Stimulated activated CD8-positive, alpha-beta memory T cell treated with anti-CD3 and anti-CD28 coated beads, Interleukin-15, amount 100 ng/mL, for 24 hours (primary cell): ENCODE data around the gene SMG9.
"Not testable (repeated sequence)": the region's sequence is repeated elsewhere in the genome, so short reads cannot be mapped to it uniquely, and the experiment has no call there.

Experiments
- DNase-seq: peaks from one replicate; pipeline ENCODE4 v3.0.0-alpha.2; 2020; ENCODE audit warnings: low read depth

Gene SMG9

DNA sequence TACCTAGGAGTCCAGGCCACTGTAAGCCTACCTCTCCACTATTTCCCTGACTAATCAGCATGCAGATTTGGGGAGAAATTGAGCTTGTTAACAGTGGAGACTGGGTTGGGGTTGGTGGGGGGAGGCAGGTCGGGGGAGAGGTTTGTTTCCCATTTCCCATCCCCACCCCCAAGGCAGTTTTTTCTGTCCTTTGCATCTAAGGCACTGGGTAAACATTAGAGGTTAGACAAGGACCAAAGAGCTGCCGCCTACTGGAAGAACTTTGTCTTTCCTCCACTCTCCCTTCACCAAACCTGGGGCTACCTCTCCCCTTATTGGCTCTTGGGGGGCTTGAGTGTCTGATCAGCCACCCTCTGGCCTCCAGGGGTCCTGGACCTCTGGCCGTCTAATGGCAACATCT, 25.1 kb upstream of the SMG9 start:
- no peak for DNase-seq

- DNase-seq, result no peak
Observed at GRCh38 chr19:43779147-43779819, 24.5 kb upstream of the SMG9 start.

DNA sequence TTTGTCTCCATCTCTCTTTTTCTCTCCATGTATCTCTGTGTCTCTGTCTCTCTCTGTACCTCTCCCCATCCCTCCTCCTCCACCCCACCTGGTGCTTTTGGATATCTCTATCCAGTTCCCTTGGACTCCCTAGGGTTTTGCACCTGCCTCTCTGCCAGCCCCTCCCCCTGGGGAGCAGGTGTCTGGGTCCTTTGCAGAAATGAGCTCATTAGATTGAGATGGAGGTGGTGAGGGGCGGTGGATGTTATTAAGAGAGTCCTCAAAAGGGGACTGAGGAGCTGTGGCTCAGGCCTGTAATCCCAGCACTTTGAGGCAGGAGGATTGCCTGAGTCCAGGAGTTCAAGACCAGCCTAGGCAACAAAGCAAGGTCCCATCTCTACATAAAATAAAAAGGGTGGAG, 23.9 kb upstream of the SMG9 start:
- no peak for DNase-seq

GRCh38 chr19:43777163-43777695, 22.5 kb upstream of the SMG9 start:
- no peak for DNase-seq

- DNase-seq, result no peak
Observed at GRCh38 chr19:43776286-43776685, 21.5 kb upstream of the SMG9 start.

DNA sequence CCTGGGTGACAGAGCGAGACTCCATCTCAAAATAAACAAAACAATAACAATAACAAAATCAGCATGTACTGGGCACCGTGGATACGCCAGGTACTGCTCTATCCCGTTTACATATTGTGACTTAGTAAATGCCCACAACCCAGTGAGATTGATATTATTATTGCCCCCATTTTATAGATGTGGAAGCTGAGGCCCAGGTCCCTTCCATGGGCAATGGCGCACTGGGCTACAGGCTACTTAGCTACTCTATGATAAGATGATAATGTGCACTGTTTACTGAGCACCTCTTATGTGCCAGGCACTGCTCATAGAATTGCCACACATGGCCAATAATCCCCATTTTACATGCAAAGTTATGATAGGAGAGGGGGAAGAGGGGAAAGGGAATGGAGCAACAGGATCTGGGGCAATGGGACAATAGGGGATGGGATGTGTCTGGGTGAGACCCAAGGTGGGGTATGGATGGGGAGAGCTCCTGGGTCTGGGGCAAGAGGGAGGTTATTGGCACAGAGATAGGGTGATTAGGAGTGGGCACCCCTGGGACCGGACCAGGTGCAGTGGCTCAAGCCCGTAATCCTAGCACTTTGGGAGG, 20.6 kb upstream of the SMG9 start:
- DNase-seq, result no peak

DNA sequence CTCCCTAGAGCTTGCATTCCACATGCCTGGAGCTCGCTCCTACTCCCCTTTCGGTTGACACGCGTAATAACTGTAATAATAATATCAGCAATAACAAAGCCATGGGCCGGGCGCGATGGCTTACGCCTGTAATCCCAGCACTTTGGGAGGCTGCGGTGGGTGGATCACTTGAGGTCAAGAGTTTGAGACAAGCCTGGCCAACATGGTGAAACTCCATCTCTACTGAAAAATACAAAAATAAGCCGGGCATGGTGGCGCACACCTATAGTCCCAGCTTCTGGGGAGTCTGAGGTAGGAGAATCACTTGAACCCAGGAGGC, 20.1 kb upstream of the SMG9 start:
- DNase-seq, result not testable (repeated sequence)

DNA sequence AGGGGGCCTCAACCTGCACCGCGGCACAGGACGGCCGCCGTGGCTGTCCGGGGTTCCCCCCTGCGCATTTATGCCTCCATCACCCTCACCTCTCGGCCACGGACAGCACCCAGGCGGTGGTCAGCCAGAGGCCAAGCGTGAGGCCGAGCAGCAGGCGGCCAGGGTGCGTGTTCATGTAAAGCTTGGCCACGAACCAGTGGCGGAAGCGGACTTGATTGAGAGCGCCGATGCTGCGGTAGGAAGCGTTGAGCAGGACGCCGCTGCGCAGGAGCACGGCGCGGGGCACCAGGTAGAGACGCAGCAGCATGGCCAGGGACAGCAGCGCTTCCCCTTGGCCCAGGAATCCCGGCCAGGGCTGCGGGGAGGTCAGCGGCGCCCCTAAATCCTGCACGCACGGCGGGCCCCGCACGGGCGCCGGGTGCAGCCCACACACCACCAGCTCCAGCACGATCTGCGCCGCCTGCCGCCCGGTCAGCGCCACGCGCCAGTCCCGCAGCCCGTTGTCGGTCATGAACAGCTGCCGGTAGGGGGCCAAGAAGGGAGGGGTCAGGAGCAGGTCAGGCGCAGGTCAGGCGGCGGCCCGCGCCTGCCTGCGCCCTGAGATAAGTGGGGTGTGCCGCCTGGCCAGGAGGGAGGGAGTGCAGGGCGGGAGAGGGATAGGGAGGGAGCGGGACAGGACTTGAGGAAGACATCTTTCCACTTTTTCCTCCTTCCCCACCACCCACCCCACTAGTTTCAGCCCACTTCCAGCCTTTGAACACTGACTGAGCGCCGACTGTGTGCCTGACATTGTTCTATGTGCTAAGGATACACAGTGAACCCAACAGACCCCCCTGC, 19.6 kb upstream of the SMG9 start:
- DNase-seq, result no peak

- DNase-seq, result no peak
Observed at GRCh38 chr19:43773725-43774102, 19.0 kb upstream of the SMG9 start.

DNA sequence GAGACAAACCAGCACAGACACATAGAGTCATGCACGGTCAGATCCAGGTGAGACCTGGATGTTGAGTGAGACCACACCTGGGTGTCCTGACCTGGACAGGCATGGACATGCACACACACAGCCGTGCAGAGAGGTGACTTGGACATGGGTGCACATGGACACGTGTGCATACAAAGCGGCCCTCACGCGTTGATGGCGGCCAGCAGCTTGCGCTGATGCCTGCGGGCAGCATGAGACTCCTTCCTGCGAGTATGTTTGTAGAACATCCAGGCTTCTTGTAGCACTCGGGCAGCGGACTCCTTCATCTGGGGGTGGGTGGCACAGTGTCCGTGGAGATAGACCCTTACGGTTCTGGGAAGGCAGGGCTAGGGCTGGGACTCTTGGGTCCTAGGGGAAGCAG, 14.5 kb upstream of the SMG9 start:
- DNase-seq, result no peak

GRCh38 chr19:43768273-43769050, 13.7 kb upstream of the SMG9 start:
- no peak for DNase-seq

- DNase-seq, result no peak
Observed at GRCh38 chr19:43767818-43768217, 13.1 kb upstream of the SMG9 start.

GRCh38 chr19:43767316-43767715, 12.6 kb upstream of the SMG9 start:
- no peak for DNase-seq

- no peak for DNase-seq
Observed at GRCh38 chr19:43766755-43767043, 11.9 kb upstream of the SMG9 start.

- peak; percentile 42 for DNase-seq
Observed at GRCh38 chr19:43765109-43765876, 10.5 kb upstream of the SMG9 start.

DNA sequence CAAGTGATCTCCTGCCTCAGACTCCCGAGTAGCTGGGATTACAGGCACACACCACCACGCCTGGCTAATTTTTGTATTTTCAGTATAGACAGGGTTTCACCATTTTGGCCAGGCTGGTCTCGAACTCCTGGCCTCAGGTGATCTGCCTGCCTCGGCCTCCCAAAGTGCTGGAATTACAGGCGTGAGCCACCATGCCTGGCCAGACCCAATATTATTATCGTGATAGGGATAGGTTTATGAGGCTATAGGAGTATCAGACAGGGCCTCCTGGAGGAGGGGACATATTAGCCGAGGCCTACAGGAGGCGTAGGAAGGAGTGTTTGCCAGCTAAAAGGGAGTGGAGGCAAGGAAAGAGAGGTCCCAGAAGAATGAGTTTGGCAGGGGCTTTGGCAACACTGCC, 9.9 kb upstream of the SMG9 start:
- DNase-seq, result not testable (repeated sequence)

DNA sequence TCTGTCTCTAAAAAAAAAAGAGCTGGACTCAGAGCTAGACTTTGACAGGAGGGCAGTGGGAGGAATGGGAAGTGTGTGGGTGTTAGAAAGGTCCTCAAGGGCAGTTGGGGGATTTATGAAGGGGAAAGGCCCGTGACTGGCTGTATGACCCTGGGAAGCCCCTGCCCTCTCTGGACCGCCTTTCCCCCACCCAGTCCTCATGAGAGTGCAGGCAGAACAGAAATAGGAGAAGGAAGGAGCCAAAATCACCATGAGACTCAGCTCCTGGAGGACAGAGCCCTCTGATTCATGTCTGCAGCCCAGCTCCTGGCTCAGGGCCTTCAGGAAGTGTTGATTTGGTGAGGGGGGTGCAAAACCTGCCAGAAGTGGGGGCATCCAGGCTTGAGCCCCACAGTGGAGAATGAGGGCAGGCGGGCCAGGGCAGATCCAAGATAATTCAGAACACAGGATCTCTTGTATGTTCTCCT, 8.7 kb upstream of the SMG9 start:
- no peak for DNase-seq

DNA sequence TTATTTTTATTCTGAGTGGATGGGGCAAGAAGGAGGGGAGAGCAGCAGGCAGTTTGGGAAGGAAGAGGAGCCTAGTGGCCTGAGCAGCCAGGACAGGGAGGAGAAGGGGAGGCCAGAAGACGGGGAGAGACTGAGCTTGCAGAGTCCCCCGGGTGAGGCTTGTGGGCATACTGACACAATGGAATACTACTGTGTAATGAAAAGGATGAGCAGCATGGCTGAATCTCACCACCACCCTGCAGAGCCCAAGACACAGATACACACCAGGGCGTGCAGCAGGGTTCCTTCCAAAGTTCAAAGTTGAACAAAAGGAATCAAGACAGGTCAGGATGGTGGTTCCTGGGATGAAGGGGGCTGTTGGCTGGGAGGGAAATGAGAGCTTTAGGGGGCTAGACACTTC, 8.1 kb upstream of the SMG9 start:
- DNase-seq, result no peak

GRCh38 chr19:43760941-43761340, 6.2 kb upstream of the SMG9 start:
- DNase-seq, result no peak

- DNase-seq, result no peak
Observed at GRCh38 chr19:43759515-43759914, 4.8 kb upstream of the SMG9 start.

GRCh38 chr19:43755256-43755801, 567 bp upstream of the SMG9 start:
- peak; percentile 60 for DNase-seq

DNA sequence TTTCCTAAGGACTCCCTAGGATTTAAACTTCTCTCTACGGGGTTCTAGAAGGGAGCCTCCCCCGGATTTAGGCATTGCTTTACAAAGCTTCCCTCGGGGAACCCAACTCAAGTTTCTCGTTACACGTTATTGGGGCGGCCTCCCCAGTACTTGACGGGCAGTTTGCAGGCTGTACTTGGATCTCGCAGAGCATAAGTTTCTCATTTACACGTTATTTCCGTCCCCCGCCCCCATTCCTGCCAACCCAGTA, 584 bp downstream of the SMG9 start:
- no peak for DNase-seq
